IPS DF 6.9 (cell line): Measurements from ENCODE around the gene COPZ1.

Experiments used
- DNase-seq: peaks from one replicate; pipeline ENCODE4 v3.0.0-alpha.2; 2013; ENCODE audit warnings: low read depth, low spot score
- H3K27ac ChIP-seq: one replicate; pipeline ENCODE4 v1.5.1; 2013; ENCODE audit warnings: low read length, control low read depth
- H3K27me3 ChIP-seq: 2 replicates; pipeline ENCODE4 v1.6.1; 2013; ENCODE audit warnings: mild to moderate bottlenecking, low read length; ENCODE audit not compliant: control insufficient read depth, insufficient read depth
- H3K36me3 ChIP-seq: 2 replicates; pipeline ENCODE4 v1.6.1; 2013; ENCODE audit warnings: low read length; ENCODE audit not compliant: control insufficient read depth, insufficient read depth
- H3K4me1 ChIP-seq: 2 replicates; pipeline ENCODE4 v1.6.1; 2013; ENCODE audit warnings: low read length; ENCODE audit not compliant: control insufficient read depth, insufficient read depth
- H3K4me3 ChIP-seq: 2 replicates; pipeline ENCODE4 v1.5.1; 2013; ENCODE audit warnings: mild to moderate bottlenecking, low read length
- H3K9me3 ChIP-seq: 2 replicates; pipeline ENCODE4 v1.6.1; 2013; ENCODE audit warnings: low read length, inconsistent platforms; ENCODE audit not compliant: control insufficient read depth, insufficient read depth
- WGBS: extraction: QIAGEN DNeasy Blood & Tissue Kit; methylation state at CpG from one replicate; pipeline ENCODE4 v1.1.7; 2013; ENCODE audit warnings: mixed read lengths, missing lambda C conversion rate; ENCODE audit not compliant: insufficient read length, insufficient coverage; 5-methylcytosine and 5-hydroxymethylcytosine counted together

The COPZ1 gene

DNA sequence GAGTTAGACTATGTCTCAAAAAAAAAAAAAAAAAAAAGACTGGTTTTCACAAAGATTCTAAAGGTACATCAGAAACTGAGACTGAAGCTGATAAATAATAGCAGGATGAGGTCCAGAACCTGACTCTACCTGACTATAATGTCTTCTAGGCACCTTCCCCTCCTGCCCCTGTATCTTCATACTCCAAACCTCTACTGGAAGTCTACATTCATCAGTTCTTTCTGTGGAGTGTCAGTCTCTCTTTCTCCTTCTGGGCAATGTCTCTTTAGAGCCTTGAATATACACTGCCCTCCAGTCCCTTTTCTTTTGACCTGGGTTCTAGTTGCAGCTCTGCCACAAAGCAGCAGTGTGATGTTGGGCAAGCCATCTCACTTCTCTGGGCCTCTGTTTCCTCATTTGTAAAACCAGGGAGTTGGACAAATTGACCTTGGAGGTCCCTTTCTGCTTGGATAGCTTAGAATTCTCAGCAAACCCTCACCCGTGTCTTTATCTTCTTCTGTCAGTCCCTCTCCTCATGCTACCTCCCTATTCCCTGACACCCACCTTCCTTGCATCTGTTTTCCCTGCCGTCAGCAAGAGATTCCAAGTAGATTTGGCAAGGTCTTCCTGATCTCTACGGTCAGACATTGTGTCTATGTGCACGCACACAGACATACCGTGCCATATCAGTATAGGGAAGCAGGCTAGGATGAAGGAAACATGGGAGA, 28.4 kb upstream of the COPZ1 start:
- Histone ChIP-seq H3K27ac (no peak overlapping the region), H3K27me3 (no peaks in the 10 kb centered on the region), H3K9me3 (peaks cover 1% of the 10 kb centered on the region; the same call in 1 of the 2 replicates), H3K4me3 (no peak overlapping the region), H3K36me3 (no peaks in the 10 kb centered on the region), H3K4me1 (peaks cover 5% of the 10 kb centered on the region; the same call in 1 of the 2 replicates)
- DNase-seq, result no peak
- WGBS, result no CpG with 5 or more reads among the region's 5 CpGs

- H3K36me3 ChIP-seq, result no peaks in the 10 kb centered on the region
- no peak overlapping the region for H3K27ac ChIP-seq
- H3K4me3 ChIP-seq, result no peak overlapping the region
- H3K4me1 ChIP-seq, result peaks cover 5% of the 10 kb centered on the region; the same call in 1 of the 2 replicates
- no CpG with 5 or more reads among the region's 5 CpGs for WGBS
- no peaks in the 10 kb centered on the region for H3K27me3 ChIP-seq
- DNase-seq, result no peak
- peaks cover 1% of the 10 kb centered on the region; the same call in 1 of the 2 replicates for H3K9me3 ChIP-seq
These were observed 26.0 kb upstream of the COPZ1 start for GRCh38 chr12:54298904-54299303.

DNA sequence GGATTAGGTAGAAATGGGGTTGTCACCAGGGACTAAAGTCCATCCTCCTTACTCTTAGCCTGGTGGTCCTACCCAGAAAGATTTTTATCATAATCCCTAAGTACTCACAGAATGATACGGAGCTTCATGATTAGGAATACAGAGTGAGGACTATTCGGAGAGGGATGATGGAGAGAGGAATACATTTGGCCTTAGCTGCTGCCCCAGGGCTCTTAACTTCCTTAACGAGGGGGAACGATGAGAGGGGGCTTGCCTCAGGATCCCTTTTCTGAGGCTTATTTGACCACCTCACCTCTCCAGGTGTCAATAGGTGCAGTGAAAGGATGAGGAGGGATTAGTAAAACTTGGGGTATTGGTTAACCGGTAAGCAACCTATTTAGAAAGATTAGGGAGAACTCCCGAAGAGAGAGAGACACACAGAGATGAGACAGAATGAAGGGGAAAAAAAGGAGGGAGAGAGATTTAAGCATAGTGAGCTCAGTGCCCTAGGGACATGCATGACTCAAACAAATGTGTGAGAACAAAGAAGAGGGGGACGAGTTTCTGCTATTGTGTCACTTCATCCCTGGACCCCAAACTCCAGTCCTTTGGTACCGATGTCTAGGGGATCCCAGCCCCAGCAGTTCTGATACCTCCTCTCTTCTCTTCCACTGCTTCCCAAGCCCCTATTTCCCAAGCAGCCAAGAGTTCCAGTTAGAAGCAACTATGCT, 25.3 kb upstream of the COPZ1 start:
- WGBS, result no CpG with 5 or more reads among the region's 8 CpGs
- no peak for DNase-seq
- Histone ChIP-seq H3K4me3 (no peak overlapping the region), H3K4me1 (peaks cover 9% of the 10 kb centered on the region), H3K27me3 (no peaks in the 10 kb centered on the region), H3K27ac (no peak overlapping the region), H3K9me3 (peaks cover 1% of the 10 kb centered on the region; the same call in 1 of the 2 replicates), H3K36me3 (no peaks in the 10 kb centered on the region)

DNA sequence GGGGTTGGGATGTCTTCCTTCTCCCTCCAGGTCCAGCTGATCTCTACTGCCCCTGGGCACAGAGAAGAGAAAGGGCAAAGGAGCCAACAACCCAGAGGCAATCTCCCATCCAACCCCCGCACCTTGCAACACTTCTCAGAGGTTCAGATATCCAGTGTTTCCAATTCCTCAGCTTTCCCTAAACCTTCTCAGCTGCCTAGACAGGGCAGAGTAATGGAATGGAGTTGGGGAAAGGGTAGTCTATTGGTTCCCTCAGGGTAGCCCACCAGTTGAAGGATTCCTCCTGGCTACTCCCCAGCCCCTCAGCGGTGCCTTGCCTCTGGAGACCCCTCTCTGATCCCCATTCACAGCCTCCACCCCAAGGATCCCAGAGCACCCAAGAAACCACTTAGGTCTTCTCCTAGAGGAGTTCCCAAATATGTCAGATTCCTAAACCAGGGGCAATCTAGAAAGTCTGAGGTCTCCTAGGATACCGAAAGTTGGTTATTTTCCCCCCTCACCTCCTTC, 24.7 kb upstream of the COPZ1 start:
- Histone ChIP-seq H3K4me3 (peak overlapping the region; percentile 23; the same call in 1 of the 2 replicates), H3K27me3 (no peaks in the 10 kb centered on the region), H3K27ac (no peak overlapping the region), H3K4me1 (peaks cover 9% of the 10 kb centered on the region), H3K9me3 (no peaks in the 10 kb centered on the region), H3K36me3 (no peaks in the 10 kb centered on the region)
- DNase-seq, result no peak
- WGBS, result no CpG with 5 or more reads among the region's 3 CpGs

GRCh38 chr12:54300732-54301427, 24.1 kb upstream of the COPZ1 start, which contains the start of gene NFE2:
Gene NFE2, minus strand, starts transcription at chr12:54301015. Its CDS starts 5,767 bp downstream, at chr12:54295248.
- peaks cover 9% of the 10 kb centered on the region for H3K4me1 ChIP-seq
- no peaks in the 10 kb centered on the region for H3K36me3 ChIP-seq
- no peaks in the 10 kb centered on the region for H3K27me3 ChIP-seq
- H3K4me3 ChIP-seq, result peak within 1 kb of the TSS; percentile 23; the same call in 1 of the 2 replicates
- peak; percentile 71 for DNase-seq
- WGBS, result no CpG with 5 or more reads among the region's 26 CpGs
- H3K9me3 ChIP-seq, result no peaks in the 10 kb centered on the region
- H3K27ac ChIP-seq, result no peak within 1 kb of the TSS

DNA sequence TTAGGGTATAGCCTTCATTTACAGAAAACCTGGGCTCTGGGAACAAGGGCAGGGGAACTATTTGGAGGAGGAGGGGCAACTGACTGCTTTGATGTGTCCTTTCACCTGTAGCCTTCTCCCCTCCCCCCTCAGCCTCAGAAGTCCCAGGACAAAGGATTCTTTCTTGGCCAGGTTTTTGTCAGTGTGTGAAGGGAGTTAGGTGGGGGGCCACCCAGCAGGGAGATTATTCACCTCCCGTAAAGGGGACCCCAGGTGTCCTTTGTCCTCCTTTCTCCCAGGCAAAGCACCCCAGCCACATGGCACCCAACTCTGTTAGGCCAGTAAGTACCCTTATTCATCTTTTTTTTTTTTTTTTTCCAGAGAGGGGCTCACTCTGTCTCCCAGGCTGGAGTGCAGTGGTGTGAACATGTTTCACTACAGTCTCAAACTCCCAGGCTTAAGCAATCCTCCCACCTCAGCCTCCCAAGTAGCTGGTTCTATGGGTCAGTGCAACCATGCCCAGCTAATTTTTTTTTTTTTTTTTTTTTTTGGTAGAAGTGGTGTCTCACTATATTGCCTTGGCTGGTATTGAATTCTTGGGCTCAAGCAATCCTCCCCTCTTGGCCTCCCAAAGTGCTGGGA, 23.4 kb upstream of the COPZ1 start:
- H3K4me1 ChIP-seq, result peaks cover 9% of the 10 kb centered on the region
- H3K4me3 ChIP-seq, result no peak overlapping the region
- WGBS, result no CpG with 5 or more reads among the region's 1 CpG
- no peaks in the 10 kb centered on the region for H3K36me3 ChIP-seq
- no peaks in the 10 kb centered on the region for H3K27me3 ChIP-seq
- no peaks in the 10 kb centered on the region for H3K9me3 ChIP-seq
- no peak for DNase-seq
- no peak overlapping the region for H3K27ac ChIP-seq

- no peaks in the 10 kb centered on the region for H3K27me3 ChIP-seq
- no peak overlapping the region for H3K4me3 ChIP-seq
- no peaks in the 10 kb centered on the region for H3K9me3 ChIP-seq
- peaks cover 16% of the 10 kb centered on the region for H3K4me1 ChIP-seq
- H3K36me3 ChIP-seq, result no peaks in the 10 kb centered on the region
- no peak for DNase-seq
- H3K27ac ChIP-seq, result no peak overlapping the region
These were observed 21.3 kb upstream of the COPZ1 start for GRCh38 chr12:54303640-54304039.

DNA sequence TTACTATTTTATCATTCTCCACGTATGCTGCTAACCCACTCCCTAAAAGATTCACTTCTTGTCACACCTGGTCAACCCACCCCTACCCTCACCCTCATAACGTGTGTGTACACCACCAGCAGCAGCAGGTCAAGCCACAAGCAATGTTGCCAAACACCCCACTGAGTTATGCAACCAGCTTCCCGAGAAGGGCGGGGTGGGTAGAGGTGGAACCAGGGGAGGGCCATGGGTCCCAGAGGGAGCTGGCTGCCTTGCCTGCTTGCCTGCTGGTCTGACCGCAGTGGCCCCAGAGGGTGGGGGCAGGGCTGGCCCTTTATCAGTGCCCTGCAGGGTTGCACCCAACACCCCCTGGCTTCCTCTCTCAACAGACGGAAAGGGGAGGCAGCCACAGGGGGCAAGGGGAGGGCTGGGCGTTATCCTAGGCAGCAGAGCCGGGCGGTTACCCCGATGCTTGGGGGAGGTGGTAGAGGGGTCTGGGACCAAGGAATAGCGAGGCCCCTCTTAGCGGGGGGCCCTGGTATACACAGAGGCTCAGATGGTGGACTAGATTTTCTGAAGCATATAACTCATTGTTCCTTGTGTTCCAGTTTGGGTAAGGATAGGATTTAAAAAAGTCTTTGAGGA, 20.6 kb upstream of the COPZ1 start:
- DNase-seq, result no peak
- WGBS, result no CpG with 5 or more reads among the region's 12 CpGs
- Histone ChIP-seq H3K27ac (no peak overlapping the region), H3K4me1 (peaks cover 16% of the 10 kb centered on the region), H3K9me3 (no peaks in the 10 kb centered on the region), H3K27me3 (no peaks in the 10 kb centered on the region), H3K36me3 (no peaks in the 10 kb centered on the region), H3K4me3 (no peak overlapping the region)

- WGBS, result no CpG with 5 or more reads among the region's 8 CpGs
- Histone ChIP-seq H3K36me3 (no peaks in the 10 kb centered on the region), H3K27me3 (no peaks in the 10 kb centered on the region), H3K4me1 (peaks cover 11% of the 10 kb centered on the region), H3K4me3 (no peak overlapping the region), H3K9me3 (no peaks in the 10 kb centered on the region), H3K27ac (no peak overlapping the region)
- no peak for DNase-seq
These were observed 17.8 kb upstream of the COPZ1 start for GRCh38 chr12:54306925-54307741.
